SU-DHL-6 (cell line): ENCODE results near the gene NCF4.

Experiments used
- H2AFZ ChIP-seq: fragments of 200-600 bp; sonication (generic); 2 replicates; pipeline ENCODE4 v1.6.1; 2014; ENCODE audit warnings: low read depth, mild to moderate bottlenecking, moderate library complexity, mixed read lengths, antibody characterized with exemption, low read length; ENCODE audit not compliant: severe bottlenecking
- H3F3A ChIP-seq: fragments of 200-600 bp; shearing (Covaris generic); 2 replicates; pipeline ENCODE4 v1.6.0; 2016; ENCODE audit warnings: antibody characterized with exemption, mild to moderate bottlenecking; ENCODE audit not compliant: insufficient read depth
- H3K27ac ChIP-seq: fragments of 200-600 bp; sonication (generic); 2 replicates; pipeline ENCODE4 v1.5.1; 2016; ENCODE audit warnings: low read depth, mild to moderate bottlenecking, low read length, moderate library complexity, mixed read lengths
- H3K27me3 ChIP-seq: fragments of 200-600 bp; sonication (generic), shearing (Covaris generic); 2 replicates; pipeline ENCODE4 v1.6.0; 2014; ENCODE audit warnings: mild to moderate bottlenecking, low read length
- H3K36me3 ChIP-seq: fragments of 200-600 bp; sonication (generic); 2 replicates; pipeline ENCODE4 v1.6.1; 2014; ENCODE audit warnings: mild to moderate bottlenecking, low read length, mixed read lengths
- H3K4me2 ChIP-seq: fragments of 300-600, 200-600 bp; shearing (Covaris generic), sonication (generic); 2 replicates; pipeline ENCODE4 v1.6.0; 2014; ENCODE audit warnings: low read length, low read depth, mild to moderate bottlenecking; ENCODE audit not compliant: poor library complexity, severe bottlenecking
- H3K4me3 ChIP-seq: fragments of 200-600 bp; sonication (generic); 2 replicates; pipeline ENCODE4 v1.5.1; 2014; ENCODE audit warnings: antibody characterized with exemption, low read length, mild to moderate bottlenecking, mixed read lengths; ENCODE audit not compliant: insufficient read depth, poor library complexity, severe bottlenecking
- H3K79me2 ChIP-seq: fragments of 200-600 bp; sonication (generic); 2 replicates; pipeline ENCODE4 v1.6.1; 2014; ENCODE audit warnings: mild to moderate bottlenecking, low read length, moderate library complexity; ENCODE audit not compliant: insufficient read depth
- H3K9ac ChIP-seq: fragments of 200-600 bp; sonication (generic); 2 replicates; pipeline ENCODE4 v1.7.0; 2014; ENCODE audit warnings: mild to moderate bottlenecking, low read length
- H3K9me2 ChIP-seq: fragments of 200-600 bp; sonication (generic); replicated peaks from 2 replicates; pipeline ENCODE4 v1.6.1; 2014; ENCODE audit warnings: low read length; ENCODE audit not compliant: insufficient read depth
- H3K9me3 ChIP-seq: fragments of 200-600 bp; sonication (generic); 2 replicates; pipeline ENCODE4 v1.6.1; 2014; ENCODE audit warnings: low read length, mixed read lengths; ENCODE audit not compliant: insufficient read depth
- H4K20me1 ChIP-seq: fragments of 200-600 bp; sonication (generic); 2 replicates; pipeline ENCODE4 v1.6.1; 2014; ENCODE audit warnings: low read depth, mild to moderate bottlenecking, antibody characterized with exemption, low read length, moderate library complexity, mixed read lengths
- CTCF ChIP-seq: fragments of 200-600 bp; sonication (generic); IDR thresholded peaks from one replicate; pipeline ENCODE4 v1.5.1; 2017; ENCODE audit warnings: antibody characterized with exemption, mild to moderate bottlenecking, low read length, moderate library complexity; ENCODE audit not compliant: insufficient read depth, poor library complexity, severe bottlenecking
- EZH2phosphoT487 ChIP-seq: fragments of 200-600 bp; sonication (generic), shearing (Covaris generic); conservative IDR thresholded peaks from 2 replicates; pipeline ENCODE4 v1.6.1; 2018; ENCODE audit warnings: mild to moderate bottlenecking, antibody characterized with exemption, low read length, moderate library complexity, mixed read lengths

The NCF4 gene

GRCh38 chr22:36907253-36908195 lies 46.7 kb downstream of the NCF4 start:
- no peak overlapping the region for H3K27ac ChIP-seq
- no peak overlapping the region for H3K9ac ChIP-seq
- H4K20me1 ChIP-seq: no peaks in the 10 kb centered on the region
- no peak overlapping the region for H3K4me2 ChIP-seq
- H2AFZ ChIP-seq: no peak overlapping the region
- H3K79me2 ChIP-seq: no peaks in the 10 kb centered on the region
- no peaks in the 10 kb centered on the region for H3K36me3 ChIP-seq
- no peaks in the 10 kb centered on the region for H3F3A ChIP-seq
- TF ChIP-seq CTCF (no peak), EZH2phosphoT487 (no peak)
- no peaks in the 10 kb centered on the region for H3K27me3 ChIP-seq
- H3K9me2 ChIP-seq: no peaks in the 10 kb centered on the region
- H3K4me3 ChIP-seq: no peak overlapping the region
- H3K9me3 ChIP-seq: no peaks in the 10 kb centered on the region

- Histone ChIP-seq H2AFZ (no peak overlapping the region), H3K9me3 (no peaks in the 10 kb centered on the region), H3K9me2 (no peaks in the 10 kb centered on the region), H3K4me3 (no peak overlapping the region), H3K36me3 (no peaks in the 10 kb centered on the region), H3K79me2 (no peaks in the 10 kb centered on the region), H4K20me1 (no peaks in the 10 kb centered on the region), H3K27me3 (no peaks in the 10 kb centered on the region), H3K27ac (no peak overlapping the region), H3K4me2 (no peak overlapping the region), H3K9ac (no peak overlapping the region), H3F3A (no peaks in the 10 kb centered on the region)
- TF ChIP-seq EZH2phosphoT487: no peak
Observed at GRCh38 chr22:36910461-36910860, 49.7 kb downstream of the NCF4 start.

- no peak overlapping the region for H3K4me2 ChIP-seq
- H4K20me1 ChIP-seq: no peaks in the 10 kb centered on the region
- H2AFZ ChIP-seq: no peak overlapping the region
- H3K9me2 ChIP-seq: no peaks in the 10 kb centered on the region
- H3K79me2 ChIP-seq: no peaks in the 10 kb centered on the region
- H3K27me3 ChIP-seq: no peaks in the 10 kb centered on the region
- no peaks in the 10 kb centered on the region for H3K36me3 ChIP-seq
- H3K27ac ChIP-seq: no peak overlapping the region
- H3F3A ChIP-seq: no peaks in the 10 kb centered on the region
- H3K4me3 ChIP-seq: no peak overlapping the region
- no peak overlapping the region for H3K9ac ChIP-seq
- H3K9me3 ChIP-seq: no peaks in the 10 kb centered on the region
- no peak for TF ChIP-seq EZH2phosphoT487
- no peak for TF ChIP-seq CTCF
Observed at GRCh38 chr22:36911887-36912661, 51.3 kb downstream of the NCF4 start.
